ENCODE data around the gene CRIP3. TPM values are rescaled to one million over a fixed set of nuclear protein-coding genes. Genes with fewer than 3 reads are reported as not detected.

CRIP3 gene
- total RNA-seq, 2 experiments from 2014 or later: 2.2 to 2.4 TPM

DNA sequence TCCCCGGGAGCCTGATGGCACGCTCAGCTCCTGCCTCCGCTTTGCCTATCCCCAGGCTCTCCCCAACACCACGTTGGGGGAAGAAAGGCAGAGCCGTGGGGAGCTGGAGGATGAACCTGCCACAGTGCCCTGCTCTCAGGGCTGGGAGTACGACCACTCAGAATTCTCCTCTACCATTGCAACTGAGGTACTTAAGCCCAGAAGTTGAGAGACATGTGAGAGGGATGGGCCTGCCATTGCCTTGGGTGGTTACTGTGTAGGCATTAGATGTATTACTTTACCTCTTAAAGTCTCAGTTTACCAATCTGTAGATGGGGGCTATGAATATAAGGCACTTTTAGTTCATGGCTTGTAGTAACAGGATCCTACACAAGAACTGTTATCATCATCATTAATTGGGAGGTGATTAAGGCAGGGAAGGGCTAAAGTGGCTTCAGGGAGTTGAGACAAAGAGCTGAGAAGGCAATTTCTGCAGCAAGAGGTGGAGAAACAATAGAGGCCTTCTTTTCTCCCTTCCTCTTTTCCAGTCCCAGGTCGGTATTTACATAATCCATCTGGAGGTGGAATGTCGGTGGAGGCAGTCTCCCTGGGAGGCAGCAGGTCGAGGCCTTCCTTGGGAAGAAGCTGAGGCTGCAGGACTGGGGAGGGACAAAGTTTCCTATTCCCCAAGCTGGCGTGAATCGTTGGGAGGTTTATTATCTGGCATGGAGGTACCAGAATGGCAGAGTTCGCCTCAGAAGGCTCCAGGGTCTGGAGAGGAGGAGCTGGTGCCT is 9.9 kb downstream of the CRIP3 start:
- ATAC-seq: no peak
- intact Hi-C loops (cut with micrococcal nuclease): no loop called here
- Mint-ChIP-seq H3K9me3 (no peaks in the 10 kb centered on the region), H3K27me3 (peaks cover 2% of the 10 kb centered on the region), H3K4me3 (no peak overlapping the region), H3K36me3 (ENCODE audit: low read depth) (no peaks in the 10 kb centered on the region), H3K4me1 (ENCODE audit: low read depth) (no peaks in the 10 kb centered on the region), H3K27ac (no peak overlapping the region)
- POLR2A ChIA-PET: no interaction called here
- no peak for DNase-seq
- TF ChIP-seq, protein P1, sequence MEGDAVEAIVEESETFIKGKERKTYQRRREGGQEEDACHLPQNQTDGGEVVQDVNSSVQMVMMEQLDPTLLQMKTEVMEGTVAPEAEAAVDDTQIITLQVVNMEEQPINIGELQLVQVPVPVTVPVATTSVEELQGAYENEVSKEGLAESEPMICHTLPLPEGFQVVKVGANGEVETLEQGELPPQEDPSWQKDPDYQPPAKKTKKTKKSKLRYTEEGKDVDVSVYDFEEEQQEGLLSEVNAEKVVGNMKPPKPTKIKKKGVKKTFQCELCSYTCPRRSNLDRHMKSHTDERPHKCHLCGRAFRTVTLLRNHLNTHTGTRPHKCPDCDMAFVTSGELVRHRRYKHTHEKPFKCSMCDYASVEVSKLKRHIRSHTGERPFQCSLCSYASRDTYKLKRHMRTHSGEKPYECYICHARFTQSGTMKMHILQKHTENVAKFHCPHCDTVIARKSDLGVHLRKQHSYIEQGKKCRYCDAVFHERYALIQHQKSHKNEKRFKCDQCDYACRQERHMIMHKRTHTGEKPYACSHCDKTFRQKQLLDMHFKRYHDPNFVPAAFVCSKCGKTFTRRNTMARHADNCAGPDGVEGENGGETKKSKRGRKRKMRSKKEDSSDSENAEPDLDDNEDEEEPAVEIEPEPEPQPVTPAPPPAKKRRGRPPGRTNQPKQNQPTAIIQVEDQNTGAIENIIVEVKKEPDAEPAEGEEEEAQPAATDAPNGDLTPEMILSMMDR (IDR thresholded peaks at IDR 0.05): no peak
- CTCF ChIA-PET: interaction anchor here (1.0 to 4.0 kb wide), 3 partner anchors 10 to 160 kb away, joined by 3 to 25 read pairs (median 3); partner anchors contain the start of gene CRIP3

DNA sequence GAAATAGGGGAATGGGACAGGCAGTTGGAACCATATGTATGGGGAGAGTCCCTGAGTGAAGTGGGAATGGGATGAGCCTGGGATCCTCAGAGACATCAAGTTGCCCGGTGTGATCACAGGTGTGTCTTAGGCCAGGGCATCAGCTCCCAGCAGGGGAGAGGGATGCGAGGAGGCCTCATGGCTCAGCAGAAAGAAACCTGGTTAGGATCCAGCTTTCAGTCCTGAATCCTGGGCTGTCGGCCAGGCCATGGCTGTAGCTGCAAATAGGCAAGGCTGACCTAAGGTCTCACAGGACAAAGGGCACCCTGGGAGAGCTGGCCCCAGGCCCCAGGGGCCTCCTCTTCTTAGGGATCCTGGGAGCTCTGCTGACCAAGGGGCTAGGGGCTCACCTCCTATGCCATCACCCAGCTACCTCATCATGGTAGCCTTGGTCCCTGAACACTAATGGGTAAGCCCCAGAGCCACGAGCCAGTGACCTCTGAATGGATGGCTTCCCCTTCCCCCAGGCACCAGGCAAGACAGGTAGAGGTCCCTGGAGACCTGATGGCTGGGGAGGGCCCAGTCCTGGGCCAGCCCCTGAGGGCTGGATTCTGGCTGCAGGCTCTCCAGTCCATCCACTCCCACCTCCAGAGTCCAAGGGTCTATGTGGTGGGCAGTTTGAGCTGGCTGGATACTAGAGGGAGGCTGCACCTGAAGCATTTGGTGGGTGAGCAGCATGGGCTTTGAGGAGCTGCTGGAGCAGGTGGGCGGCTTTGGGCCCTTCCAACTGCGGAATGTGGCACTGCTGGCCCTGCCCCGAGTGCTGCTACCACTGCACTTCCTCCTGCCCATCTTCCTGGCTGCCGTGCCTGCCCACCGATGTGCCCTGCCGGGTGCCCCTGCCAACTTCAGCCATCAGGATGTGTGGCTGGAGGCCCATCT is 10.7 kb downstream of the CRIP3 start, which contains the start of gene SLC22A7:
Gene SLC22A7 (plus strand): TSS at position 617 of the 921 bp plus-strand sequence. CDS start 99 bp downstream, at position 716.
- Mint-ChIP-seq H3K9me3 (no peaks in the 10 kb centered on the region), H3K4me1 (ENCODE audit: low read depth) (no peaks in the 10 kb centered on the region), H3K27me3 (peaks cover 2% of the 10 kb centered on the region), H3K36me3 (ENCODE audit: low read depth) (no peaks in the 10 kb centered on the region), H3K4me3 (no peak within 1 kb of the TSS), H3K27ac (no peak within 1 kb of the TSS)
- TF ChIP-seq, protein P1 (IDR thresholded peaks at IDR 0.05): no peak
- CTCF ChIA-PET: interaction anchor here (1.0 to 4.0 kb wide), 5 partner anchors 10 to 161 kb away, joined by 3 to 25 read pairs (median 3); partner anchors contain the start of gene CRIP3
- DNase-seq: no peak
- no peak for ATAC-seq
- POLR2A ChIA-PET: interaction anchor here (0.7 to 1.1 kb wide), 3 partner anchors 26 to 142 kb away, joined by 3 read pairs; no protein-coding TSS in a partner anchor
- intact Hi-C loops (cut with micrococcal nuclease): no loop called here

DNA sequence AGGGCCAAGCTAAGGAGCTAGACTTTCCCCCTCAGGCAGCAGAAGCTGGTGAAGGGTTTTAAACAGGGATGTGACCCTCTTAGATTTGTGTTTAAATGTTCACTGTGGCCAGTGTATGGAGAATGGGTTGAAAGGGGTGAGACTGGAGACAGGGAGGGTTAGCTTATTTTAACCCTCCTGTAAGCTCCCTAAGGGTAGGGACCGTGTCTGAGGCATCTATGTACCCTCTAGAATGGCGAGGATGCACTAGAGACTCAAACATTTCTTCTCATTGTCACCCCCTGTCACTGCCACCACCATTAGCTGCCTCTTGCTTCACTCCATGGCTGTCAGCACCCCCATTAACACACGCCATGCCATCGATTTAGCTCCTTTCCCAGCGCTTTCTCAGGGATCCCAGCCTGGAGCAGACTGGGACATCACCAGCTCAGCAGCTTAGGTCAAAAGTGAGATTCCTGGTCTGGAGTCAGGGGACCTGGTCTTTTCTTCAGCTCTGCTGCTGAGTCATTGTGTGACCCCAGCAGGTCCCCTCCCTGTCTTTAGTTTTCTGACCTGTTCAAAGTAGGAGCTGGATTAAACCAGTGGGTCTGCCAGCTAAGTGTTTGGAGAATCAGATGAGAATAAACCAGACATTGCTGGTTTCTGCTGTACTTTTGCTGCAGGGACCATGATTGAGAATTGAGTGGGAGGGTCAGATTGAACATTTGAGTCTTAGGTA is 11.7 kb downstream of the CRIP3 start:
- TF ChIP-seq, protein P1 (IDR thresholded peaks at IDR 0.05): no peak
- POLR2A ChIA-PET: interaction anchor here (0.5 to 1.1 kb wide), 4 partner anchors 25 to 857 kb away, joined by 3 read pairs; no protein-coding TSS in a partner anchor
- Mint-ChIP-seq H3K9me3 (no peaks in the 10 kb centered on the region), H3K36me3 (ENCODE audit: low read depth) (no peaks in the 10 kb centered on the region), H3K27me3 (peaks cover 2% of the 10 kb centered on the region), H3K4me1 (ENCODE audit: low read depth) (no peaks in the 10 kb centered on the region), H3K4me3 (no peak overlapping the region), H3K27ac (no peak overlapping the region)
- CTCF ChIA-PET: interaction anchor here (0.9 to 4.0 kb wide), 8 partner anchors 11 to 210 kb away, joined by 3 to 25 read pairs (median 4); partner anchors contain the start of genes CRIP3 and DNPH1
- intact Hi-C loops (cut with micrococcal nuclease): no loop called here
- DNase-seq (no peak), ATAC-seq (no peak)

DNA sequence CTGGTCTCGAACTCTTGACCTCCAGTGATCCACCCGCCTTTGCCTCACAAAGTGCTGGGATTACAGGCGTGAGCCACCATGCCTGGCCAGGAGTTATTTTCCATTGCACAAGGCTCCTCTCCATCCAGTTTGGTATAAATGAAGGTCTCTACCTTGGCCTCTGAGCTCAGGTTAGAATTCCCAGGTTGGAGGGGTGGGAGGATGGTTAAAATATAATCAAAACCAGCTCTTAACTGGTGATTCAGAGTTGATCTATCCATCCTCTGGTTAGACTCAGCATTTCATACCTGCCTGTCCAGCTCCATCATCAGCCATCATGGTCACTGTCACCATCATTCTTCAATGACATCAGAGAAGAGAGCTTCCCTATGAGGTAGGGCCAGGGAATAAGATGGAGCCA is 13.2 kb downstream of the CRIP3 start:
- DNase-seq: no peak
- Mint-ChIP-seq H3K9me3 (no peaks in the 10 kb centered on the region), H3K4me1 (ENCODE audit: low read depth) (no peaks in the 10 kb centered on the region), H3K36me3 (ENCODE audit: low read depth) (no peaks in the 10 kb centered on the region), H3K27me3 (peaks cover 2% of the 10 kb centered on the region), H3K4me3 (no peak overlapping the region), H3K27ac (no peak overlapping the region)
- no peak for ATAC-seq
- POLR2A ChIA-PET: interaction anchor here (0.9 kb wide), 1 partner anchor 66 kb away, joined by 3 read pairs; the partner anchor contains the start of gene DNPH1
- intact Hi-C loops (cut with micrococcal nuclease): no loop called here
- CTCF ChIA-PET: interaction anchor here (1.3 to 2.6 kb wide), 3 partner anchors 22 to 211 kb away, joined by 3 to 10 read pairs (median 8); no protein-coding TSS in a partner anchor
- TF ChIP-seq, protein P1 (IDR thresholded peaks at IDR 0.05): no peak
